NCI-H2196 (cell line): ENCODE results near the gene CUBN.

ENCODE experiments used
- DNase-seq: peaks from one replicate; lab custom pipeline; 2025; ENCODE audit not compliant: unreplicated experiment; lab: John Stamatoyannopoulos, UW

The CUBN gene

DNA sequence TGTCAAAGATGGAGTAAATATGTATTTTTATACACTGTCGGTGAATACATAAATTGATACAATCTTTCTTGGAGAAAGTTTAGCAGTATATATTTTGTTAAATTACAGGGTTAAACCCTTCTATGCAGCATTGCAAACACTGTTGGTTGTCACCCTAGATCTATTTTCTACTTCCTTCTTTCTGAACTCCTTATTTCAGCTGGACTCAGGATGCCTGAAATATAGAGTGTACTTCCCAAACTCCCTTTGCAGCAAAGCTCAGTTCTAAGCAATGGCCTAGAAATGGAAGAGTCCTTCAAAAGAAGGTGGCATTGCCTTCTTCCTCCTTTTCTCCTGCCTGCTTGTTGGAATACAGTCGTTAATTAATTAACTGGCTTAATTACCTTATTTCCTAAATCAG, 20.6 kb downstream of the CUBN start:
- no peak for DNase-seq

DNA sequence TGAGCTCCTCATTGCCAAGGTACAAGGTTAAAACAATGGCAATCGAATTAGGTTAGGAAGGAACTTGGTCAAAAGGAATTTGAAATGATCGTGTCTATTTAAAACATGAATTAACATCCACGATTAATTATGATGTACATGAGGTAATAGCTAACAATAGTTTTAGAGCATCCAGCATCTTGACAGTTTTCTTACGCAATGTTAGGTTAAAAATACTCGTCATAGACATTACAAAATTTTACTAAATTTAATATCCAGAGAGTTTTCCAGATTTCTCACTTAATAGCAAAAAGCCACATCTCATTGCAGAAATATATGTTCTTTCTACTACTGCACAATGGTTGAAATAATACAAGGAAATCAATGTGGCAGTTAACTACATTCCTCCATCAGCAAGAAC, 22.6 kb downstream of the CUBN start:
- DNase-seq = no peak

DNA sequence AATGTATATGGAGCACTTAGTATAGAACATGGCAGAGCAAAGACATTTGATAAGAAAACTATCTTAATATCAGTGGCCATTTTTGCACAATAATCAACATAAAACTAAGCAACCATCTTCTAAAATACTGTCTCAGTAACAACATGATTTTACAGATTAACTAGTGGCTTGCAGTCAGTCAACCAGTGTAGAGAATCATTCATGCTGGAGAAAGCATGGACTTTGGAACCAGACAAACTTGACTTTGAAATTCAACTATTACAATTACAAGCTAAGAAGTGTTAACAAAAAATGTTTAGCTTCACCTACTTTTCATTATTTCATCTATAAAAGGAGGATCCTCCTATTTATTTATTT, 27.7 kb downstream of the CUBN start:
- DNase-seq = no peak

DNA sequence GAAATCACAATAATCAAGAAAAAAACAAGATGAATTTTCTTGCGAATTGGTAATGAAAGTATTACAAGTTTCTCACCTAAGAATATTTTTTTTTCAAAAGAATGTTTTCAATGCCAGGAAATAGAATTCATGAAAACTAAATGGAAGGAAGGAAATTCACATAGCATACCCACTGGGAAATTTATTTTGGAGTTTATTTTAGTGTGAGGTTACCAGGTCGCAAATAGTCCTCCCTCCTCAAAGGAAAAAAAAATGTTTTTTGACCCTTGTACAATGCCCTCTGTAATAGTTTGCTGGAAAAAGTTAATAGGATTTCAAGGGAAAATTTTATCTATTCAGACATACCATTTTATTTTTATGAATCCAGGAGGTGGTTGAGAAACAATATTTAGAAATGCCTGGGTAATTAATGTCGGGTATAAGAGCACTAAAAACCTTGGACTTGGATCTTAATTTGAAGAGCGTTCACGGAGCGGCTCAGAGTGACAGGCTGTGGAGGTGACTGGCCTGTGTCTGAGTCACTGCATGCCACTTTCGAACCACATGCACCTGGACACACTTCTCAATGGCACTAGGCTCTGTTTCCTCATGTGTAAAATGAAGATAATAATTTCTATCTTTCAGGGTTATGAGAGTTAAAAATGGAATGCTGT, 28.2 kb downstream of the CUBN start:
- no peak for DNase-seq

DNA sequence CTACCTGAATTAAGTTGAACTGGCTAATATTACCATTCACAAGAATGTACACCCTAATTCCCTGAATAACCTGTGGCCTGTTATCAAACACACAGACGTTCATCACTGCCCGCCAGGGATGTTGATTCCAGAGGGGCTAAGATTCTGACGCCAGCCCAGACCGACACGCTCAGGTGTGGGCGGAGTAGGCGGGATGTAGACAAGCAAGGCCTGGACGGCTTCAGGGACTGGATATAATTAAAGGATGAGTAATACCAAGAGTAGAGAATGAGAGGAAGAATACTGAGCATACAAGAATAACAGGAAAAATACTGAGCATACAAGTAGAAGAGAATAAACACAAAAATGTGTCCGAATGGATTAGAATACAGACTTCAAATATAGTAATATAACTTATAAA, 29.0 kb downstream of the CUBN start:
- DNase-seq = no peak

DNA sequence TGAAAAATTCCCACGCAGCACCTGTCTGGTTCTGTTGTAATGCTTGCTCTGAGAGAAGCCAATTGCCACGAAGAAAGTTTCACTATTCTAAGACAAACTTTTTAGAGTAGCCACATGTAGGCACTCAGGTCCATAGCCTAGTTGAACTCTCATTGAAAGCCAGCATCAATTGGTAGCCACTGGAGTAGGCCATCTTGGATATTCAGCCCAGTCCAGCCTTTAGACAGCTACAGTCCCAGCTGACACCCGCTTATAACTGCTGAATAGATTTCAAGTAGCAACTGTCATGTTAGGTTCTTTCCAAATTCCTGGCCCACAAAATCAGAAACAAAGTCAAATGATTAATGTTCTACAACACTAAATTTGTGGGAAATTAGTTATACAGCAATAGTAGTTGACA, 31.6 kb downstream of the CUBN start:
- DNase-seq = no peak

DNA sequence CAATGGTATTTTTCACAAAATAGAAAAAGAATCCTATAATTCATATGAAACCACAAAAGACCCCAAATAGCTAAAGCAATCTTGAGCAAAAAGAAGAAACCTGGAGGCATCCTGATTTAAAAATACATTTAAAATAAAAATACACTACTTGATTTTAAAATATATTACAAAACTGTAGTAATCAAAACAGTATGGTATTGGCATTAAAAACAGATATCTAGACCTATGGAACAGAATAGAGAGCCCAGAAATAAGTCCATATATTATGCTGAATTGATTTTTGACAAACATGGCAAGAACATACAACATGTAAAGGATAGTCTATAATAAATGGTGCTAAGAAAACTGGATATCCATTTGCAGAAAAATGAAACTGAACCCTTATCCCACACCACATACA, 34.8 kb downstream of the CUBN start:
- DNase-seq = no peak

DNA sequence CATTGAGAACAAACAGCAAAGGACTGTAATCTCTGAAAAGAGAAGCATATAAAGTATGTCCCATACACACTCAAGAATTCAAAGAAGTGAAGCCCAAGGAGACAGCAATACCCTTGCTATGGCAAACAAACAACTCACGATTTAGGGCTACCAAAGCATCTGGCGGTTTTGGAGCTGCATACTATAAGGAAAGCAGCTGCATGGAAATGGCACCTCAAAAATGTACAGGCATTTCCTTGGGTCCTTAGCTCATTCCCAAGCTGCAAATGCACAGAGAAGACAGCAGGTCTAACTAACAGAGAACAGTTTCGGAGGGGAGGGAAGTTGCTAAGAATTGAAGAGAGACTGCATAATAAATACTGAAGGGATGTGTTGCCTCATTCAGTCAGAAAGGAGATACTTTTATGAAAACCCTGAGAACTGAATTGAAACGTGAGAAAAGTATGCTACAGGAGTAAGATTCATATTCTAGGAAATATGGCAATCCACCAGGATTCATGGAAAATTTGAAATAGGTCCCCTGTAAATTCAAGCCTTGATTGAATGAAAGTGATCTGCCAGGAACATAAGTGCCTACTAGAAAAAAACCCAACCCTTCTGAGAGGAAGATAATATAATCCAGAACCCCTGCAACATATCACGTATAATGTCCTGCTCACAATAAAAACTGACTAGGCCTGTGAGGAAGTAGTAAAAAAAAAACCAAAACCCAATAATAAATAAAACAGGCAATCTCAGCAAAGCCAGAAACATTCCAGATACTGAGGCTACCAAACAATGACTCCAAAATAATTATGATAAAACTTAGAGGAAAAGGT, 36.4 kb downstream of the CUBN start:
- DNase-seq = no peak

DNA sequence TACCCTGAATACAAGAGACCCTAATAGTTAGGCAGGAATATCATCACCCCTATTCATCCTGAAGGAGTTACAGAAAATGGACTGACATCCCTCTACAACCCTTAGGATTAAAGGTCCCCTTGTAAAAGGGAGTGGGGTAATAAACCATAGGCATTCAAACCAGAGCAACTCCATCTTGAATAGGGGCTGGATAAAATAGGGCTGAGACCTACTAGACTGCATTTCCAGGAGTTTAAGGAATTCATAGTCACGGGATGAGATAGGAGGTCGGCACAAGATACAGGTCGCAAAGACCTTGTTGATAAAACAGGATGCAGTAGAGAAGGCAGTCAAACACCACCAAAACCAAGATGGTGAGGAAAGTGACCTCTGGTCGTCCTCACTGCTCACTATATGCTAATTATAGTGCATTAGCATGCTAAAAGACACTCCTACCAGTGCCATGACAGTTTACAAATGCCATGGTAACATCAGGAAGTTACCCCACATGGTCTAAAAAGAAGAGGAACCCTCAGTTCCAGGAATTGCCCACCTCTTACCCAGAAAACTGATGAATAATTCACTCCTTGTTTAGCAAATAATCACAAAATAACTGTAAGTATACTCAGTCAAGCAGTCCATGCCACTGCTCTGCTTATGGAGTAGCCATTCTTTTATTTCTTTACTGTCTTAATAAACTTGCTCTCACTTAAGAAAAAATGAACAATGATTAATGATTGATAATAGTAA, 37.2 kb downstream of the CUBN start:
- no peak for DNase-seq

DNA sequence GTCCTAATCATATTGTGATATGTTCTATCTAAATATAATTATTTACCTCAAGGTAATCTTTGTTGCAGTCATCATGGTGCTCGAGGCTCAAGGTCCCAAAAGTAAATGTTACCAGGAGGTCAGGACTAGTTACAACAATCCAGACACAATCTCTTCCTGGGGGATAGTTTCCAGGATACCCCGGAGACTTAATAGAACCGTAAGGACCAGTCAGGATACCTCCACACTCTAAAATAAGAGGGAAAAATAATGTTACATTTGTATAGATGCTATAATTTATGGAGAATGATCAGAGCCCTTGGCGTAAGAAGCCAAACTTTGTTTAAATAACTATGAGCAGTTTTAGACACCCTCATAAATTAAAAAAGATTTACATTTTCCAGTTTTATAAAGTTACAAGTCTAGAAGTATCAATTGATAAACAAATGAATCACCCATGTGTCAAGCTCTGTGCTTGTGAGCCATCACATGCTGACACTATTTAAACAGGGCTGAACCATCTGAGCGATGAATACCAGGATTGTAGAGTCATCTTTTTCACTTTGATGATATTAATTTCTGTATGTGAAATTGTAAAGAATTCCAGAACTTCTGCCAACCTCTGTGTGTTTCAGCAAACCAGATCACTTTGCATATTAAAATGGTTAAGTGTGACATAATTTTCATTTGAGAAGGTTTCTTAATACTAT, 41.3 kb downstream of the CUBN start:
- DNase-seq = no peak

DNA sequence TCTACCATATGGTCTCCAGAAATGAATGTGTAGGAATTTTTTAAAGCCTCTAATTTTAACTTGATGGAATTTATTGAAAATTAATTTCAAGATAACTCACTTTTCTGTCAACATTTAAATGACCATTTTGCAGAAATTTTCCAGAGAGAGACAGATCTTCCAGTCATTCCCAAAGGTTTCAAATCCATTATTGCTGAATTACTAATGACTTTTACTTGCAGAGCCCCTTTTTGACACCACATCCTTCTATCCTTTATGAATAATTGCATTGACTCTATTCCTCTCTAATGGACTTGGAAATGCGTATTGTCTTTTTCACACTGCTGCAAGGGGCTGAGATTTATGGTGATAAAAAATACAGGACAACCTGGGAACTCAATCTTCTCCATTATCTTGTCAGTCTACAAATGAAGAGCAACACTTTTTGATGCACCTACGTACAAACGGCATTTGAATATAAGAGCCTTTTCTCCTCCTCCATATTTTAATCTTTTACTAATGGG, 42.7 kb downstream of the CUBN start:
- no peak for DNase-seq

DNA sequence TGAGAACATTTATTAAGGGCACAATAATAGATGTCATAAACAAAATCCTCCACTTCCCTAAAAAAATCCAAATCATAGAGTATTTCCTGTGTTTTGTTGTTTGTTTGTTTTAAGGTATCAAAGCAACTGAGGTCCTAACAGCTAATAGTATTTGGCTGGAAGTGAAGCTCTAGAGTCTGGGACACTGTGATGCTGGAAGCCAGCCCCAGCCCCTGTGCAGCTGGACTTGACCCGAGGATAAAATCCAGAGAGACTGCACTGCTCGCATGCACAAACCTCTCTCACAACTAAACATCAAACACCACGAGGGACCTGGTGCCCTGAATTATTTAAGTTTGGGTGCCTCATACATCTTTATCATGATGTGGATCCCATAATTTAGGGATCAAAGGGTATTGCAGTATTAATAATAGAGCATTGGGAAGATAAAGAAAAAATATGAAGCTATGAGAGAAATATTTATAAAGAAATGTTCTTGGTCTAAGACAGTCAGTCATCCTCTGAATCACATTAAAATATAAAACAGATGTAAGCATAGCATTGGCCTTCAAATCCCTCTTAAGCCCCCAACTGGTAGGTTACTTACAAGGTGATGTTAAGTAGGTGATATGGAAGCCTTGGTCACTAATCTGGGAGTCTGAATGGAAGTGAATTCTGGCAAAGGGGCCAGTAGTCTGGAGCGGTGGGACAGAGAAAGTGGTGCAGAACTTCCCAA, 44.4 kb downstream of the CUBN start:
- no peak for DNase-seq

DNA sequence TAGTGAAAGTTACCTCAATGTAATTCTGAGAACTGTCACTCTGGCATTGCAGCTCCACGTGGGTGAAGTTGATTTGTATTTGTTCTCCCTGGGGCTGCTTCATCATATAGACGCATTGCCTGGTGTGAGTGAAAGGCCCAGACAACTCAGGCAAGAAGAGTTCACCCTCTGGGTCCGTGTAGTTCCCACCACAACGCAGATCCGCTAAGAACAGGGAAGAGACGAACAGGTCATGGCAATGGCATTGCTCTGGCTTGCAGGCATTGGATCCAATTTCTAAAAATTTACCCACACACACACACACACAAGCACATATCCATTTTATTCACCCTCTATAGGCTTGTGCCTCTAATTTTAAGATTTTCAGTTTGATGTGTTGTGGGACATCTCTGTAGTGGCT, 45.4 kb downstream of the CUBN start:
- no peak for DNase-seq

DNA sequence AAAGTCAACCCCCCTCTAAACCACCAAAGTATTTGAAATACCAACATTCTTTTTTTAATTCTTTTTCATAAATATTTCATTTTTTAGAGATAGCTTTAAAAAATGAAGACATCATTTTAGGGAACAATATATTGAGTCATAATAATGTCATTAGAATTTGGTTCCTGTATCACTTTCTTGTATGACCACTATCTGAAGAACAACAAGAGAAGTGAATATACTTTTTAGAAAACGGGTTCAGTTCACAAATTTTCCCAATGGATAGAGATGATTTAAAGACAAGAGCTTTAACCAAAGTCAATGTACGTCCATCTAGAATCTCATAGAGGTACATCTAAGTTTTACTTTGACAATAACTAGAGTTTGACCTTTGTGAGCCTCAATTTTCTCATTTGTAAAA, 48.2 kb downstream of the CUBN start:
- no peak for DNase-seq

DNA sequence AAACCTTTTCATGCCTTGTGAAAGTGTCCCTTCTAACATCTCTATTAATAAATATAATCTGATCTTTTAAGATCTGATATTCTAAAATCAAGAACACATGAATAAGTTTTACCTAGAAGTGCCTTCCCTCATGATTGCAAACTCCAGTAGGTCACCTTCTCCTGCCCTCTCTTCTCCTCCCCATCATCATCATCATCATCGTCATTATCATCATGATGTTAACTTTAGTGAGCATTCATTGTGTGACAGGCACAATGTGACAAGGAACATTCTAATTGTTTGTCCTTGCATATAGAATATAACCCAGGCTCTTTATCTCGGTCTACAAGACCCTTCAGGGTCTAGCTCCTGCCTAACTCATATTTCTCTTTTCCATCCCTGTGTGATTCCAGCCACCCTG, 51.7 kb downstream of the CUBN start:
- DNase-seq = no peak

DNA sequence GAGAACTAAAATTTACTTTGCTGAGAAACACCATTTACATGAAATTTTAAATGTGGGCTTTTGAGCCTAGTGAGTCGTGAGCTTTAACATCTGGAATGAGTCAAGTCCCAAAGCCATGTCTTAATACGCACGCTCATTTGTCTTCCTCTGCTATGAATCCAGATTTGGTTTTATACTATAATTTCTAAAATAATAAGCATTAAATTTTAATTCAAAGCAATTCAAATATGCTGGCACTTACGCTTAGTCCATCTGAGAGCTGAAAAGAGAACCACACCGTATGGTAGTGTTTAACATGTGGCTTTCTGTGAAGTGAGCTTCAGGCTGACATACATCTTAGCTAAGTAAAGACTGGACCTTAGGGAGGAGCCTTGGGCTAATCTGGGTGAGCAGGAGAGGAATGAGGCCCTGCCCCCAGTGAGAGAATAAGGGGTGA, 52.2 kb downstream of the CUBN start:
- DNase-seq = no peak

DNA sequence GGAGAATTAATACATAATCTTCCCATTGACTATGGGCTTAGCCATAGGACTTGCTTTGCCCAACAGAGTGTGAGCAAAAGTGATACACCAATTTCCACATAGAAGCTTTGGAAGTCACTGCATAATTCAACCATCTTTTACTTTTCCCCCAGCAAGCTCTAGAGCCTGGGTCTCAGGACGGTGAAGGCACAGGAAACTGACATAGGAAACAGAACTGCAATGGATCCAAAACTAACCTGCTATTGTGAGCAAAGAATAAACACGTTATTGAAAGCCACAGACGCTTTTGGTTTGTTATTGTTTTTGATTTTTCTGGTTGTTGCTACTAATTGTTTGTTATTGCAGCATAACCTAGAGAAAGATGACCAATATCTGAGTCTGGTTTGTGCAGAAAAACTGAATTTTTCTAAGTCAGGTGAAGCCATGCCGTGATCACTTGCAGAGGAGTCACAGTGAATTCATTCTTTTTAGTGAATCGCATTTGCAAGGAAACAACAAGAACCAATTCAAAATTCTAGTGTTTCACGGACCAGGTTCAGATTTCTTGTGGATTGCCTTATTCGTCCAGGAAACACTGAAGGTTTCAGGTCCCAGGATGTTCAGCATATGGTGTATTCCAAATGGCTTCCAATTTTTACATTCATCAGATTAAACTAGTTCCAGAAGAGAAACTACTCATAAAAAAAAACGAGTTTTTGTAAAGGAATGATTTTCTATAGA, 52.8 kb downstream of the CUBN start:
- no peak for DNase-seq

DNA sequence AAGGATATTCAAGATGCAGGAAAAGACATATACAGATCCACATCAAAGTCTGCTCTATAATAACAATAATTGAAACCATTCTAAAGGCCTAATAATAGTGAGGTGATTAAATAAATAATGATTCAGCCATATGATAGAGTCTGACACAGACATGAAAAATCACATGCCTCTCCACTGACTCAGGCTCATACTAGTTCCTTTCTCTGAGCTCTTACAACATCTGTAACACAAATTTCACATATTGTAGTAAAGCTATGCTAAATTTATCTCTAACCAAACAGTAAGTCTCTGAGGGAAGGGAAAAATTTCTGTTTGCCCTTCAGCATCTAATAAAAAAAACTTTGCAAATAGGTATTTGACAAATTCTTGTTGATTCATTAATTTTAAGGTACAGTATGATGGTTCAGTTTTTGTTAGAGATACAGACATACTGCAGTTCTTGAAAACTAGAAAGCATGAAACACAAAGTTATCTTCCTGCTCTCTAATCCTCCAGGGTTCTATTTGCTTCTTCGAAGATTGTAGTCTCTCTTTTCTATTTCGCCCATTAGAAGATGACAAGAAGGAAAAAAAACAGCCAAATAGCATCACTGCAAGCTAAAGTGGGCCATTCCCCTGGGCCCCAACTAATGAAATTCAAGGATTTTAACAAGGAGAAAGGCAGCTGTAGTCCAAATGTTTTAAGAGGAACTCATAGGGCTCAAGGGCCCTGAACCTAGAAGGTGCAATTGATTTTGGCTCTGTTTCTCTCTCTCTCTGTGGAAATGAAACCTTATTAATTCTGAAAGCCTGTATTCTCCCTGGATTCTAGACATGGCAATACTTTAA, 53.9 kb downstream of the CUBN start:
- DNase-seq = no peak

DNA sequence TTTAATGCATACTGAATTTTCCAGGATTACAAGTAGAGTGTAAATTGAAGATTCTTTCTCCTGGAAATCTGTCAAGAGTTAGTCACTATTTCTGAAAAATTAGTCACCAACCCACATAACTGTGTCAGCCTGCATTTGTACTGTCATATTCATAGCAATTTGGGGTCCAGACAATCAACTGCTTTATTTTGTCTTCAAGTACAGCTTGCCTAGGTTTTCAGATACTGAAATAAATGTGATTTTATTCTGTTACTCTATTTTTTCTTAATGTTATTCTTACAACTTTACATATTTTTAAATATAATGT, 55.1 kb downstream of the CUBN start:
- DNase-seq = no peak
